ENCODE results near the gene TMEM91.
A peak's percentile ranks its signal among the peaks of the same experiment; 100 is the strongest.

The TMEM91 gene

DNA sequence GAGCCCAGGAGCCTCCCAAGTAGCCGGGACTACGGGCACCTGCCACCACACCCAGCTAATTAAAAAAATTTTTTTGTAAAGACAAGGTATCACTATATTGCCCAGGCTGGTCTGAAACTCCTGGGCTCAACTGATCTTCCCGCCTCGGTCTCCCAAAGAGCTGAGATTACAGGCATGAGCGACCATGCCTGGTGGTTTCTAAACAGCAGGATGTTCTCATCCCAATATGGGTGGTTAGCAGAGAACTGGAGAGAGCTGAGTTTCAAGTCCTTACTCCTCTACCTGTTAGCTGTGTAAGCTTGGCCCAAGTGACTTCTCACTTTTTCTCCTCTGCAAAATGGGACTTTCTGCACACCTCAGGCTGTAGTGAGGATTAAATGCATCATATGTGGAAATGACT is 8.0 kb downstream of the TMEM91 start:
- no peaks in the 10 kb centered on the region for H3K27me3 ChIP-seq
- peaks cover 15% of the 10 kb centered on the region for H3K36me3 ChIP-seq
- DNase-seq, result no peak
- no peak overlapping the region for H3K4me3 ChIP-seq (ENCODE audit: low read depth, low read length)
- TF ChIP-seq, protein P1, sequence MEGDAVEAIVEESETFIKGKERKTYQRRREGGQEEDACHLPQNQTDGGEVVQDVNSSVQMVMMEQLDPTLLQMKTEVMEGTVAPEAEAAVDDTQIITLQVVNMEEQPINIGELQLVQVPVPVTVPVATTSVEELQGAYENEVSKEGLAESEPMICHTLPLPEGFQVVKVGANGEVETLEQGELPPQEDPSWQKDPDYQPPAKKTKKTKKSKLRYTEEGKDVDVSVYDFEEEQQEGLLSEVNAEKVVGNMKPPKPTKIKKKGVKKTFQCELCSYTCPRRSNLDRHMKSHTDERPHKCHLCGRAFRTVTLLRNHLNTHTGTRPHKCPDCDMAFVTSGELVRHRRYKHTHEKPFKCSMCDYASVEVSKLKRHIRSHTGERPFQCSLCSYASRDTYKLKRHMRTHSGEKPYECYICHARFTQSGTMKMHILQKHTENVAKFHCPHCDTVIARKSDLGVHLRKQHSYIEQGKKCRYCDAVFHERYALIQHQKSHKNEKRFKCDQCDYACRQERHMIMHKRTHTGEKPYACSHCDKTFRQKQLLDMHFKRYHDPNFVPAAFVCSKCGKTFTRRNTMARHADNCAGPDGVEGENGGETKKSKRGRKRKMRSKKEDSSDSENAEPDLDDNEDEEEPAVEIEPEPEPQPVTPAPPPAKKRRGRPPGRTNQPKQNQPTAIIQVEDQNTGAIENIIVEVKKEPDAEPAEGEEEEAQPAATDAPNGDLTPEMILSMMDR (IDR thresholded peaks at IDR 0.05; ENCODE audit: low read depth, low read length), result no peak
- peaks cover 4% of the 10 kb centered on the region; the same call in 1 of the 2 replicates for H3K4me1 ChIP-seq
- H3K9me3 ChIP-seq, result no peaks in the 10 kb centered on the region

DNA sequence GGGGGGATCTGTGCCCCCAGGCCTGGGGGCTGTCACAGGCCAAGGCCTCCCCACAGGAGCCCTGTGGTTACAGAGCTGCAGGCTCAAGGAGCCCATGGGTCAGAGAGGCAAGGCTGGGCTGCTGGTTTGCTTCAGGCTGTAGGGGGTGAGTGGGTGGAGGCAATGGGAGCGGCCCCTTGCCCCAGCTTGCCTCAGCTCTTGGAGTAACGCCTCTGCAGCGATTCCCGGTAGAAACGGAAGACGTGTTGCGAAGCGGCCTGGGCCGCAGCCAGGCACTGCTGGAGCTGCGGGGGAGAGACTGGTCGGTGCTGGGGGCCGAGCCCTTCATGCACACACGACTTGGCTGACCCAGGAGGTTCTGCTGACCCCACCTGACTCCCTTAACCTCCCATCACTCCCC is 10.1 kb downstream of the TMEM91 start:
- H3K27me3 ChIP-seq, result no peaks in the 10 kb centered on the region
- H3K4me1 ChIP-seq, result no peaks in the 10 kb centered on the region
- TF ChIP-seq, protein P1 (IDR thresholded peaks at IDR 0.05; ENCODE audit: low read depth, low read length), result no peak
- no peak overlapping the region for H3K4me3 ChIP-seq (ENCODE audit: low read depth, low read length)
- H3K9me3 ChIP-seq, result no peaks in the 10 kb centered on the region
- H3K36me3 ChIP-seq, result peaks cover 36% of the 10 kb centered on the region
- DNase-seq, result no peak

DNA sequence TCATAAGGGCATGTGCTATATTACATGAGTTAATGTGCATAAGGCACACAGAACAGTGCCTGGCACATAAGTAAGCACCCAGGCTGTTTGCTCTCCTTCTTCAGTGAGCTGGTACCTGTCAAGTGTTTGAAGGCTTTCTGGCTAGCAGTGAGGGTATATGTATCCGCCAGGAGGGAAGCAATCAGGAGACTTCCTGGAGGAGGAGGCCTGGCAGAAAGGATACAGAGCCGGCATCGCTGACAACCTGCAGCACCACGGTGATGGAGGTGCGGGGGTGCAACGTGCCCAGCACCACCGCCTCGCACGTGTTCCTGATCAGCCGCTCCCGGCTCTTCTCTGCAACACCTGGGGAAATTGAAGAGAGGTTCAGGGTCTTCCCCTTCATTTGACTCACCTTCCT is 15.3 kb downstream of the TMEM91 start:
- no peak for DNase-seq
- Histone ChIP-seq H3K4me1 (no peaks in the 10 kb centered on the region), H3K36me3 (peaks cover 53% of the 10 kb centered on the region), H3K9me3 (no peaks in the 10 kb centered on the region), H3K4me3 (ENCODE audit: low read depth, low read length) (no peak overlapping the region), H3K27me3 (no peaks in the 10 kb centered on the region)
- TF ChIP-seq, protein P1 (IDR thresholded peaks at IDR 0.05; ENCODE audit: low read depth, low read length), result no peak

GRCh38 chr19:41392775-41393174 is 16.4 kb downstream of the TMEM91 start:
- no peak for DNase-seq
- TF ChIP-seq, protein P1 (IDR thresholded peaks at IDR 0.05; ENCODE audit: low read depth, low read length), result no peak
- H3K27me3 ChIP-seq, result no peaks in the 10 kb centered on the region
- no peak overlapping the region for H3K4me3 ChIP-seq (ENCODE audit: low read depth, low read length)
- H3K4me1 ChIP-seq, result no peaks in the 10 kb centered on the region
- H3K9me3 ChIP-seq, result no peaks in the 10 kb centered on the region
- peaks cover 54% of the 10 kb centered on the region for H3K36me3 ChIP-seq

- no peaks in the 10 kb centered on the region for H3K27me3 ChIP-seq
- H3K4me3 ChIP-seq (ENCODE audit: low read depth, low read length), result peak overlapping the region; percentile 87
- H3K9me3 ChIP-seq, result no peaks in the 10 kb centered on the region
- peaks cover 31% of the 10 kb centered on the region for H3K36me3 ChIP-seq
- TF ChIP-seq, protein P1 (IDR thresholded peaks at IDR 0.05; ENCODE audit: low read depth, low read length), result no peak
- H3K4me1 ChIP-seq, result no peaks in the 10 kb centered on the region
- DNase-seq, result no peak
Measured at GRCh38 chr19:41395355-41395754, 19.0 kb downstream of the TMEM91 start.

DNA sequence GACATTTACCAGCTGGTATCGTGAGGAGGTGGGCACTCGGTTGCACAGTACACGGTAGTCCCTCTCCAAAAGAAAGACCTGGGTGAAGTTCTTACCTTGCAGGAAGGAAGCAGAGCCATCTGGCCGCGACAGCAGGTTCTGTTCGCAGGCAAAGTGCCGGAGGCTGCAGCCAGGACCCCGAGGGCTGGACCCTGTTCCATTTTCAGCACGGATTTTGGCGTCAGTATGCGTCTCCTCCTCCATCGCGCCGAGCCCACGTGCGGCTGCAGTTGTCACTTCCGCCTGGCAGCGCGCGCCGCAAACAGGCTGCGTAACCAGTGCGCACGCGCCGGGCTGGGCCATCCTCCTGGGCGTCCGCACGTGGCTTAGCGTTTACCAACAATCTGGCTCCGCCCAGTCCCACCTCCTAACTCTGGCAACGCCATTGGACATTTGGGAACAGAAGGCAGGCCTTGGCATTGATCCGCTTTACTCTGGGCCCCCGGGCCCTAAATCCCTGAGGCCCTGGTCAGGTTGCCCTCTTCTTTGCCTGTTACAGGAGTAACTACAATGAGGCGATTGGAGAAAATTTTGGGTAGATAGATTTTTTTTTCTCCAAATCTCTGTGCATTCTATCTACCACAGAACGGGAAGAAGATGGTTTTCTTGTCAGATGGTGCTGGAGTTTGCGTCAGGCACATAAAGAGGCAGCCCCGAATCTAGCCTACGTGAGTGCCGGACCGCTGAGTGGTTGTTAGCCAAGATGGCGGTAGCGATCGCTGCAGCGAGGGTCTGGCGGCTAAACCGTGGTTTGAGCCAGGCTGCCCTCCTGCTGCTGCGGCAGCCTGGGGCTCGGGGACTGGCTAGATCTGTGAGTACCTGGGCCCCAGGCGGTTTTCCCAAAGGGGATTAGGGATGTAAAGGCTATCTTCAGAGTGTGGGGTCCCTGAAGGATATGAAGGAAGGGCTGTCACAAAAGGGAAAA is 21.0 kb downstream of the TMEM91 start, which contains the start of the genes BCKDHA and EXOSC5:
Gene BCKDHA, plus strand, starts transcription at position 733 of the 964 bp plus-strand sequence. Its CDS starts 10 bp downstream, at position 743.
Gene EXOSC5, minus strand, starts transcription at position 274 of the 964 bp plus-strand sequence. Its CDS starts 31 bp downstream, at position 243.
- H3K36me3 ChIP-seq, result peaks cover 13% of the 10 kb centered on the region
- DNase-seq, result peak; percentile 99
- TF ChIP-seq, protein P1 (IDR thresholded peaks at IDR 0.05; ENCODE audit: low read depth, low read length), result no peak
- H3K9me3 ChIP-seq, result no peaks in the 10 kb centered on the region
- H3K4me1 ChIP-seq, result no peaks in the 10 kb centered on the region
- peak within 1 kb of the TSS; percentile 91 for H3K4me3 ChIP-seq (ENCODE audit: low read depth, low read length)
- H3K27me3 ChIP-seq, result no peaks in the 10 kb centered on the region

Measured in BE2C (cell line).